ENCODE results near the gene ATP6V1F.

DNA sequence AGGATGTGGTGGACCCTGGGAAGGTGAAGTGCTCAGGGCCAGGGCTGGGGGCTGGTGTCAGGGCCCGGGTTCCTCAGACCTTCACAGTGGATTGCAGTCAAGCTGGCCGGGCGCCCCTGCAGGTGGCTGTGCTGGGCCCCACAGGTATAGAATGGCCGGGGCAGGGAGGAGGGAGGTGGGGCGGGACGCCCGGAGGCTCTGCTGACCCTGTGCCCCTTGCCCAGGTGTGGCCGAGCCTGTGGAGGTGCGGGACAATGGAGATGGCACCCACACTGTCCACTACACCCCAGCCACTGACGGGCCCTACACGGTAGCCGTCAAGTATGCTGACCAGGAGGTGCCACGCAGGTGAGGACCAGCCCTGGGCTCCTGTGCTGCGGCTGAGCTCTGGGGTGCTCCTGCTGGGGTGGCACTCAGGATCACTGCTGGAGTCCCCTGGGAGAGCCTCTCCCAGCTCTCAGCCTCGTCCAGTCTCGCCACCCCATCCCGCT, 14.9 kb upstream of the ATP6V1F start:
- TF ChIP-seq EZH2 (IDR thresholded peaks at IDR 0.05; ENCODE audit: borderline replicate concordance, low read length) = no peak
- TF ChIP-seq, protein P1, sequence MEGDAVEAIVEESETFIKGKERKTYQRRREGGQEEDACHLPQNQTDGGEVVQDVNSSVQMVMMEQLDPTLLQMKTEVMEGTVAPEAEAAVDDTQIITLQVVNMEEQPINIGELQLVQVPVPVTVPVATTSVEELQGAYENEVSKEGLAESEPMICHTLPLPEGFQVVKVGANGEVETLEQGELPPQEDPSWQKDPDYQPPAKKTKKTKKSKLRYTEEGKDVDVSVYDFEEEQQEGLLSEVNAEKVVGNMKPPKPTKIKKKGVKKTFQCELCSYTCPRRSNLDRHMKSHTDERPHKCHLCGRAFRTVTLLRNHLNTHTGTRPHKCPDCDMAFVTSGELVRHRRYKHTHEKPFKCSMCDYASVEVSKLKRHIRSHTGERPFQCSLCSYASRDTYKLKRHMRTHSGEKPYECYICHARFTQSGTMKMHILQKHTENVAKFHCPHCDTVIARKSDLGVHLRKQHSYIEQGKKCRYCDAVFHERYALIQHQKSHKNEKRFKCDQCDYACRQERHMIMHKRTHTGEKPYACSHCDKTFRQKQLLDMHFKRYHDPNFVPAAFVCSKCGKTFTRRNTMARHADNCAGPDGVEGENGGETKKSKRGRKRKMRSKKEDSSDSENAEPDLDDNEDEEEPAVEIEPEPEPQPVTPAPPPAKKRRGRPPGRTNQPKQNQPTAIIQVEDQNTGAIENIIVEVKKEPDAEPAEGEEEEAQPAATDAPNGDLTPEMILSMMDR (IDR thresholded peaks at IDR 0.05; ENCODE audit: low read length) = no peak

All from OCI-LY1 (cell line).